ENCODE results near the gene RASIP1.

The RASIP1 gene

GRCh38 chr19:48746738-48747575, 6.5 kb upstream of the RASIP1 start, which contains the start of gene IZUMO1:
Gene IZUMO1 (minus strand): TSS chr19:48746909. CDS start chr19:48745859, 1,050 bp downstream.
- no peak for TF ChIP-seq ZNF274 (IDR thresholded peaks at IDR 0.05; ENCODE audit: low read depth, low read length)
- no peak within 1 kb of the TSS for H3K4me3 ChIP-seq (ENCODE audit: low read length)

- no peak overlapping the region for H3K4me3 ChIP-seq (ENCODE audit: low read length)
Observed at GRCh38 chr19:48746110-48746509, 5.7 kb upstream of the RASIP1 start.

GRCh38 chr19:48745208-48745995, 5.0 kb upstream of the RASIP1 start:
- H3K4me3 ChIP-seq (ENCODE audit: low read length): no peak overlapping the region
- no peak for TF ChIP-seq ZNF274 (IDR thresholded peaks at IDR 0.05; ENCODE audit: low read depth, low read length)

More at GRCh38 chr19:48746110-48746509, 5.7 kb upstream of the RASIP1 start:
- TF ChIP-seq ZNF274 (IDR thresholded peaks at IDR 0.05; ENCODE audit: low read depth, low read length): no peak

GRCh38 chr19:48742096-48742495, 1.7 kb upstream of the RASIP1 start:
- no peak for TF ChIP-seq ZNF274 (IDR thresholded peaks at IDR 0.05; ENCODE audit: low read depth, low read length)
- no peak overlapping the region for H3K4me3 ChIP-seq (ENCODE audit: low read length)

GRCh38 chr19:48741129-48741999, 954 bp upstream of the RASIP1 start:
- no peak for TF ChIP-seq ZNF274 (IDR thresholded peaks at IDR 0.05; ENCODE audit: low read depth, low read length)
- H3K4me3 ChIP-seq (ENCODE audit: low read length): no peak overlapping the region

- H3K4me3 ChIP-seq (ENCODE audit: low read length): peak overlapping the region; percentile 14; the same call in 1 of the 2 replicates
Observed at GRCh38 chr19:48739404-48740163, 826 bp downstream of the RASIP1 start.

GRCh38 chr19:48738557-48739403, 1.6 kb downstream of the RASIP1 start:
- peak overlapping the region; percentile 14; the same call in 1 of the 2 replicates for H3K4me3 ChIP-seq (ENCODE audit: low read length)
- no peak for TF ChIP-seq ZNF274 (IDR thresholded peaks at IDR 0.05; ENCODE audit: low read depth, low read length)

More at GRCh38 chr19:48739404-48740163, 826 bp downstream of the RASIP1 start:
- TF ChIP-seq ZNF274 (IDR thresholded peaks at IDR 0.05; ENCODE audit: low read depth, low read length): no peak

GRCh38 chr19:48737360-48737998, 2.9 kb downstream of the RASIP1 start:
- TF ChIP-seq ZNF274 (IDR thresholded peaks at IDR 0.05; ENCODE audit: low read depth, low read length): no peak
- no peak overlapping the region for H3K4me3 ChIP-seq (ENCODE audit: low read length)

- no peak overlapping the region for H3K4me3 ChIP-seq (ENCODE audit: low read length)
Observed at GRCh38 chr19:48735031-48735615, 5.3 kb downstream of the RASIP1 start.

GRCh38 chr19:48734625-48735024, 5.8 kb downstream of the RASIP1 start:
- no peak for TF ChIP-seq ZNF274 (IDR thresholded peaks at IDR 0.05; ENCODE audit: low read depth, low read length)
- H3K4me3 ChIP-seq (ENCODE audit: low read length): no peak overlapping the region

More at GRCh38 chr19:48735031-48735615, 5.3 kb downstream of the RASIP1 start:
- no peak for TF ChIP-seq ZNF274 (IDR thresholded peaks at IDR 0.05; ENCODE audit: low read depth, low read length)

GRCh38 chr19:48731452-48731851, 9.0 kb downstream of the RASIP1 start:
- no peak overlapping the region for H3K4me3 ChIP-seq (ENCODE audit: low read length)
- no peak for TF ChIP-seq ZNF274 (IDR thresholded peaks at IDR 0.05; ENCODE audit: low read depth, low read length)

Data from GM08714 (cell line).